IMR-90 (cell line): ENCODE measurements around the gene PRPSAP1. TPM values are rescaled to one million over a fixed set of nuclear protein-coding genes. Genes with fewer than 3 reads are reported as not detected.

Experiments used
- ATAC-seq: fragments of 200-7000 bp; cut with Tn5 transposase; 2 replicates; pipeline ENCODE4 v1.9.1; 2020; ENCODE audit warnings: low read depth, mild to moderate bottlenecking, moderate library complexity
- BruUV-seq: library from RNA; stranded (reverse); fragments of 400-500 nt; replicated peaks from 2 replicates; lab custom pipeline; 2021; lab: Mats Ljungman, UMichigan
- CTCF ChIA-PET: fragments of 300-600 bp; formaldehyde crosslinking; extraction: SDS; loops from one replicate; lab custom pipeline; 2021; ENCODE audit warnings: antibody characterized with exemption; lab: Yijun Ruan, JAX
- POLR2A ChIA-PET: fragments of 300-600 bp; sonication (Branson Sonifier 250); formaldehyde crosslinking; loops from one replicate; lab custom pipeline; 2022; ENCODE audit warnings: antibody characterized with exemption; ENCODE audit not compliant: unreplicated experiment; lab: Charles Lee
- DNase-seq: peaks from one replicate; pipeline ENCODE4 v3.0.0; 2013
- H2AFZ ChIP-seq: replicated peaks from 2 replicates; pipeline ENCODE3; 2013; ENCODE audit warnings: low read length, mild to moderate bottlenecking; ENCODE audit not compliant: poor library complexity
- H2AK5ac ChIP-seq: 2 replicates; pipeline ENCODE4 v1.6.1; 2013; ENCODE audit warnings: low read depth, low read length, inconsistent platforms
- H2AK9ac ChIP-seq: replicated peaks from 2 replicates; pipeline ENCODE3; 2013; ENCODE audit warnings: mild to moderate bottlenecking, low read depth, low read length, moderate library complexity; ENCODE audit not compliant: poor library complexity
- H2BK120ac ChIP-seq: 2 replicates; pipeline ENCODE4 v1.6.1; 2013; ENCODE audit warnings: low read depth, low read length, inconsistent platforms
- H2BK15ac ChIP-seq: 3 replicates; pipeline ENCODE4 v1.6.1; 2013; ENCODE audit warnings: low read depth, low read length, inconsistent platforms
- H2BK20ac ChIP-seq: 2 replicates; pipeline ENCODE4 v1.6.1; 2013; ENCODE audit warnings: low read depth, mild to moderate bottlenecking, inconsistent platforms, low read length, moderate library complexity
- H2BK5ac ChIP-seq: 2 replicates; pipeline ENCODE4 v1.6.1; 2013; ENCODE audit warnings: mild to moderate bottlenecking, low read depth, low read length, inconsistent platforms; ENCODE audit not compliant: poor library complexity, severe bottlenecking
- H3K14ac ChIP-seq: replicated peaks from 2 replicates; pipeline ENCODE4 v1.6.1; 2013; ENCODE audit warnings: low read depth, low read length, inconsistent platforms
- H3K18ac ChIP-seq: 2 replicates; pipeline ENCODE4 v1.6.1; 2013; ENCODE audit warnings: low read depth, low read length, control low read depth
- H3K23ac ChIP-seq: 2 replicates; pipeline ENCODE4 v1.6.1; 2013; ENCODE audit warnings: low read depth, low read length, inconsistent platforms
- H3K27ac ChIP-seq: 2 replicates; pipeline ENCODE4 v1.5.1; 2013; ENCODE audit warnings: mild to moderate bottlenecking, control low read depth, low read length; ENCODE audit not compliant: insufficient read depth
- H3K27me3 ChIP-seq: 2 replicates; pipeline ENCODE4 v1.6.1; 2013; ENCODE audit warnings: low read length; ENCODE audit not compliant: control insufficient read depth, insufficient read depth
- H3K36me3 ChIP-seq: 2 replicates; pipeline ENCODE4 v1.6.1; 2013; ENCODE audit warnings: low read length, mixed read lengths; ENCODE audit not compliant: control insufficient read depth, insufficient read depth
- H3K4ac ChIP-seq: 2 replicates; pipeline ENCODE4 v1.6.1; 2013; ENCODE audit warnings: low read depth, low read length, inconsistent platforms
- H3K4me1 ChIP-seq: 2 replicates; pipeline ENCODE4 v1.6.1; 2013; ENCODE audit warnings: low read length, mixed read lengths; ENCODE audit not compliant: control insufficient read depth, insufficient read depth
- H3K4me2 ChIP-seq: 2 replicates; pipeline ENCODE4 v1.6.1; 2013; ENCODE audit warnings: low read depth, mild to moderate bottlenecking, control low read depth, low read length, moderate library complexity
- H3K4me3 ChIP-seq: 2 replicates; pipeline ENCODE4 v1.5.1; 2013; ENCODE audit warnings: low read depth, mild to moderate bottlenecking, control low read depth, low read length, moderate library complexity; ENCODE audit not compliant: insufficient read depth
- H3K56ac ChIP-seq: 2 replicates; pipeline ENCODE4 v1.6.1; 2013; ENCODE audit warnings: low read length, inconsistent platforms; ENCODE audit not compliant: insufficient read depth; ENCODE audit errors: extremely low read depth
- H3K79me1 ChIP-seq, 2 experiments: 2 replicates each; pipeline ENCODE4 v1.6.1; 2013; ENCODE audit warnings: low read length in 2 of 2, inconsistent platforms in 1 of 2, low read depth in 1 of 2
- H3K9ac ChIP-seq: 2 replicates; pipeline ENCODE4 v1.6.1; 2013; ENCODE audit warnings: low read depth, low read length, control low read depth
- H3K9me1 ChIP-seq: 2 replicates; pipeline ENCODE4 v1.6.1; 2013; ENCODE audit warnings: low read length, inconsistent platforms; ENCODE audit not compliant: insufficient read depth
- H3K9me3 ChIP-seq: 2 replicates; pipeline ENCODE4 v1.6.1; 2013; ENCODE audit warnings: low read length; ENCODE audit not compliant: control insufficient read depth, insufficient read depth
- H4K20me1 ChIP-seq: 2 replicates; pipeline ENCODE4 v1.6.1; 2013; ENCODE audit warnings: low read length, inconsistent platforms; ENCODE audit not compliant: insufficient read depth
- H4K5ac ChIP-seq: 2 replicates; pipeline ENCODE4 v1.6.1; 2013; ENCODE audit warnings: mild to moderate bottlenecking, low read depth, low read length, control low read depth
- H4K8ac ChIP-seq, 2 experiments: 2 replicates each; pipeline ENCODE4 v1.6.1; 2013; ENCODE audit warnings: low read depth in 2 of 2, low read length in 2 of 2, control low read depth in 1 of 2, inconsistent platforms in 1 of 2
- H4K91ac ChIP-seq: 2 replicates; pipeline ENCODE4 v1.6.1; 2013; ENCODE audit warnings: low read depth, low read length, inconsistent platforms; ENCODE audit not compliant: insufficient read depth
- MAZ ChIP-seq: IDR thresholded peaks from 2 replicates; pipeline ENCODE4 v1.6.1; 2012; ENCODE audit warnings: low read depth, mild to moderate bottlenecking, low read length, improper control_type of control experiment, moderate library complexity, borderline replicate concordance
- POLR2A ChIP-seq: IDR thresholded peaks from 2 replicates; pipeline ENCODE4 v1.6.1; 2012; ENCODE audit warnings: mild to moderate bottlenecking, low read depth, low read length
- WGBS, 2 experiments: methylation state at CpG; one replicate each; pipeline versions ENCODE4 v1.1.5 to v1.1.7; 2013; ENCODE audit warnings: missing lambda C conversion rate in 2 of 2; ENCODE audit not compliant: insufficient read length in 1 of 2; ENCODE audit errors: extremely low coverage in 2 of 2; 5-methylcytosine and 5-hydroxymethylcytosine counted together
- dilution Hi-C: fragments of 300-500 bp; cut with HindIII; formaldehyde crosslinking; loops from one replicate; pipeline ENCODE4 v1.14.3; 2018; ENCODE audit warnings: low sequenced_read_pairs; ENCODE audit not compliant: unreplicated experiment
- in situ Hi-C: fragments of 300-500 bp; cut with MboI; formaldehyde crosslinking; loops from 3 replicates; pipeline ENCODE4 v1.14.3; 2019; ENCODE audit warnings: low sequenced_read_pairs, inconsistent platforms, mixed read lengths
- intact Hi-C: fragments of 100-400 bp; cut with micrococcal nuclease; formaldehyde crosslinking; loops from 2 replicates; pipeline ENCODE4 v1.10.0; 2022
- polyA plus RNA-seq, 3 experiments: library from polyadenylated mRNA; depleted of rRNA; stranded (reverse); fragments of >200 nt; gene quantifications; 2 replicates each; pipeline ENCODE4 v1.2.3, GENCODE V29; 2012; ENCODE audit warnings: low replicate concordance in 1 of 3
- total RNA-seq: library from RNA; depleted of rRNA; stranded (reverse); fragments of >200 nt; gene quantifications from 2 replicates; pipeline ENCODE4 v1.2.3, GENCODE V29; 2012

The PRPSAP1 gene
- total and polyA plus RNA-seq, 2 of the 4 experiments (the other 2 are of a cell fraction): 34.4 to 48.6 TPM

DNA sequence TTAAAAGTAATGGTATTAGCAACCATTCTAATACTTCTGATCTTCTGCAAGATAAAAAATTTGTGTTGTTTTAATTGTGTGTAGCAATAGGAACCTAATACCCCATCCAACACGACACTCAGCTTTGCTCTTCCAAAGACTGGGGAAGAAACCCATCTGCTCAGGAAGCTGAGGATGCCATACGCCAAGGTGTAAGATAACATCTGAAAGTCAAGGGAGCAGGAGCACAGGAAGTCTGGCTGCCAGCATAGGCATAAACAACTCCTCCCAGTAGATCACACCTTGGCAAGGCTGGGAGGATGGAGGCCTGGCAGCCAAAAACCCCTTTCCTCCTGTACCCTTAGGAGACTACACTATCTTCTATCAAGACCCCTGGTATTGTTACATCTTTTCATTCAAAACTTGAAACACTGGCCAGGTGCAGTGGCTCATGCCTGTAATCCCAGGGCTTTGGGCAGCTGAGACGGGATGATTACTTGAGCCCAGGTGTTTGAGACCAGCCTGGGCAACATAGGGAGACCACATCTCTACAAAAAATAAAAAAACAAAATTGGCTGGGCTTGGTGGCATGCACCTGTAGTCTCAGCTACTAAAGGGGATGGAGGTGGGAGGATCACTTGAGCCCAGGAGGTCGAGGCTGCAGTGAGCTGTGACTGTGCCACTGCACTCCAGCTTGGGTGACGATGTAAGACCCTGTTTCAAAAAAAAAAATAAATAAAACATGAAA is 25.0 kb upstream of the PRPSAP1 start:
- CTCF ChIA-PET: no interaction called here
- Histone ChIP-seq H3K23ac (no peak overlapping the region; the same call in 1 of the 2 replicates), H3K9ac (no peak overlapping the region), H3K4me1 (peaks cover 8% of the 10 kb centered on the region; the same call in 1 of the 2 replicates), H2BK20ac (no peak overlapping the region), H2BK5ac (no peak overlapping the region), H3K79me1 (peaks cover 22 to 52% of the 10 kb centered on the region in 2 experiments), H3K9me1 (peaks cover 15% of the 10 kb centered on the region), H2BK15ac (no peak overlapping the region), H3K9me3 (no peaks in the 10 kb centered on the region), H3K56ac (no peak overlapping the region), H3K14ac (no peak overlapping the region), H3K27me3 (no peaks in the 10 kb centered on the region), H4K91ac (no peak overlapping the region), H4K8ac (no peak overlapping the region; a peak in 1 of 4 replicates), H3K18ac (no peak overlapping the region), H4K20me1 (no peaks in the 10 kb centered on the region; the same call in 1 of the 2 replicates), H3K4me2 (no peak overlapping the region), H2AFZ (no peak overlapping the region), H2AK5ac (0 out of 2 replicates have a peak overlapping the region, but pooled peaks have one; percentile 48), H4K5ac (no peak overlapping the region), H3K4me3 (no peak overlapping the region), H3K36me3 (no peaks in the 10 kb centered on the region), H3K4ac (no peak overlapping the region), H3K27ac (no peak overlapping the region), H2AK9ac (no peak overlapping the region), H2BK120ac (no peak overlapping the region)
- POLR2A ChIA-PET: no interaction called here
- in situ Hi-C loops: no loop called here
- 100% methylated on average over 1 of the region's 5 CpGs; no CpG with 5 or more reads in 1 of the 2 experiments for WGBS, 2 experiments
- TF ChIP-seq MAZ (no peak), POLR2A (0 out of 2 replicates have a peak, but pooled peaks have one; percentile 2)
- BruUV-seq: no TSS peak
- dilution Hi-C loops: no loop called here
- ATAC-seq: no peak
- intact Hi-C loops: no loop called here
- no peak for DNase-seq
